COR-L47 (cell line): ENCODE results near the gene PNRC1.
"Not testable (repeated sequence)": the region's sequence is repeated elsewhere in the genome, so short reads cannot be mapped to it uniquely, and the experiment has no call there.

Experiments
- DNase-seq: peaks from one replicate; lab custom pipeline; 2025; lab: John Stamatoyannopoulos, UW

PNRC1 gene

GRCh38 chr6:89059227-89059626 is 21.3 kb upstream of the PNRC1 start:
- no peak for DNase-seq

- DNase-seq: no peak
Measured at GRCh38 chr6:89063881-89064280, 16.7 kb upstream of the PNRC1 start.

DNA sequence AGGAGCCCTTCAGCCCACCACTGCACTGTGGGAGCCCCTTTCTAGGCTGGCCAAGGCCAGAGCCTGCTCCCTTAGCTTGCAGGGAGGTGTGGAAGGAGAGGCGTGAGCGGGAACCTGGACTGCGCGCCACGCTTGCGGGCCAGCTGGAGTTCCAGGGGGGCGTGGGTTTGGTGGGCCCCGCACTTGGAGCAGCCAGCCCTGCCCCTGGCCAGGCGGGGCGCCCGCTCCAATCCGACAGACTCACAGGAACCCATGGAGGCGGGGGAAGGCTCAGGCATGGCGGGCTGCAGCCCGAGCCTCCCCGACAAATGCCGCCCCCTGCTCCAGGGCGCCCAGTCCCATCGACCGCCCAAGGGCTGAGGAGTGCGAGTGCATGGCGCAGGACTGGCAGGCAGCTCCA is 15.6 kb upstream of the PNRC1 start:
- DNase-seq: not testable (repeated sequence)

DNA sequence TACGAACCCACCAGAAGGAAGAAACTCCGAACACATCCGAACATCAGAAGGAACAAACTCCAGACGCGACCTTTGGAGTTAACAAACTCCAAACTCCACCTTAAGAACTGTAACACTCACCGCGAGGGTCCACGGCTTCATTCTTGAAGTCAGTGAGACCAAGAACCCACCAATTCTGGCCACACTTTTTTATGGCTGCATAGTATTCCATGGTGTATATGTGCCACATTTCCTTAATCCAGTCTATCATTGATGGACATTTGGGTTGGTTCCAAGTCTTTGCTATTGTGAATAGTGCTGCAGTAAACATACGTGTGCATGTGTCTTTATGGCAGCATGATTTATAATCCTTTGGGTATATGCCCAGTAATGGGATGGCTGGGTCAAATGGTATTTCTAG is 14.4 kb upstream of the PNRC1 start:
- not testable (repeated sequence) for DNase-seq

GRCh38 chr6:89066940-89067646 is 13.5 kb upstream of the PNRC1 start:
- DNase-seq: no peak

DNA sequence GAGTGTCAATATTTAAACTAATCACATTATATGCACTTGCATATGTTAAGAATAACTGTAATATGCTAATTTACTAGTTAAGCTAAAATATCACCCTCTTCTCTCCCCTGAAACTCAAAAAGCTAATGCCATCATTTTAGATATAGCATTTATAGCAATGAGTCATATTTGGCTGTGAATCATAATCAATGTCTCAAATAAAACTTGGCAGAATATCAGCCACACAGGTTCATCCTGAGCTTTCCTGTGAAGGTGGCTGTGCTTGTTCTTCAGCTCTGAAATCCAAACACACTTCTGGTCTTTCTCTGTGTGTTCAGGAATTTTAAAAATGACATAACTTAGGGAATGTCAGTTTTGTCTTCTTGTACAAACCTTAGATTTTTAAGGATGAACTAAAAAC is 12.8 kb upstream of the PNRC1 start:
- DNase-seq: no peak

- no peak for DNase-seq
Measured at GRCh38 chr6:89068695-89069094, 11.9 kb upstream of the PNRC1 start.

GRCh38 chr6:89069536-89070163 is 10.9 kb upstream of the PNRC1 start:
- DNase-seq: no peak

GRCh38 chr6:89071036-89071435 is 9.5 kb upstream of the PNRC1 start:
- no peak for DNase-seq

DNA sequence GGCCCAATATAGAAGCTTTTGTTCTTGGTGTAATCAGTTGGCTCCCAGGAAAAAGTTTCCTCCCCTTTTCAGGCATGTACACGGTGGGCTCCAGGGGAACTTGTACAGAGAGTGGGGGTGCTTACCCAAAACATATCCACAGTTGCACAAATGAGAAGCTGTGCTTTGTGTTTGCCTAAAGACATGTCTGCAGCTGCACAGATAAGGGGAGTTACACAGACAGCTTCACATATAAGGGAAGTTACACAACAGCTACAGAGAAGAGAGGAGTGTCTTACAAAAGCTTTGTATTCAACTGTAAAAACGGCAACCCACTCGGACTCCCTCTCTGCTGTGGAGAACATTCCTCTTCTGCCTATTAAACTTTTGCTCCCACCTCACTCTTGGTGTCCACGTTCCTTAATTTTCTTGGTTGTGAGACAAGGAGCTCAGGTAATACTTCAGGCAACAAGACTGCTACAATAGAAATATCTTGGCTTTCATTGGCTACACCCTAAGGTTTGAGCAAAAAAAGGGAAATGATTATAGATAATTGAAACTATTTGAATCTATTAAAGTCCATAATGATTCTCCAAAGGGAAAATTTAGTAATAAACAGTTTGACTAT is 7.4 kb upstream of the PNRC1 start:
- no peak for DNase-seq

GRCh38 chr6:89073840-89074239 is 6.7 kb upstream of the PNRC1 start:
- no peak for DNase-seq

GRCh38 chr6:89079511-89080234 is 878 bp upstream of the PNRC1 start:
- DNase-seq: no peak

GRCh38 chr6:89081129-89081422 is 525 bp downstream of the PNRC1 start:
- DNase-seq: no peak

DNA sequence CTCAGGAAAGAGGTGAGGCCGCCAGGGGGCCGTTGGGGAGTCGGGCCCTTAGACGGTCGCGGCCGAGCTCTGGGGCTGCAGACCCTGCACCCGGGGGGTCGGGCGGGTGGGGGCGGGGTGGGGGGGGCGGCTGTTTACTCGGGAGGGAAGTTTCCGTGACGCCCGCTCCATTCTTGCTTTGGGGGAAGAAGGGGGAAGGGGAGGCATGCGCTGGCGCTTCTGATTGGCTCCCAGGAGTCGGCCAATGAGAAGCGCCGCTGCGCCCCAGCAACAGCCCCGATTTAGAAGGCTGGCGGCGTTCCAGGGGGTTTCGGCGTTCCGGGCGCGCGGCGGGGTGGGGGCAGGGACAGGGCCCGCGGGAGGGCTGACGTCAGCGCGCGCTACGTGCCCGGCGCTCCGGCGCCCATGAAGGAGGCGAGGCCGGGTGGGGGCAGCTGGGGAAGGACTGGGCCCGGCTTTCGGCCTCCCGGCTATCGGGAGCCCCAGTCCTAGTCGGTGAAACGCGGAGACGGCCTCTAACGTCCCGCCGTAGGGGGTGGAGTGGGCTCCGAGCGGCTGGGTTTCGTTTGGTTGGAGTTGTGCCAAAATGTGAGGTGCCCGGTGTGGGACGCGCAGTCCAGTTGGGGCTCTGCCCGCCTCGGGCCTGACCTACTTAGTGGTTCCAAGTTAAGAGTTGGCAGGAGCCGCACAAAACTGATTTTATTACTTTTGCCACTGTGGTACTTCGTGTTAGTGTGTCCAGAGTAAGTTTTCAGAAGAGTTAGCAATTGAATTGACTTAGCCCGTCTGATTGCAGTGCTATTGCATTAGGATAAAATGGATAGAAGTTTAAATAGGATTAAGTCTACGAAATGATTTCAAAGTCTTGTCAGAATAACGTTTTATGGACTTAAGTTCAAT is 1.1 kb downstream of the PNRC1 start:
- peak; percentile 98 for DNase-seq

DNA sequence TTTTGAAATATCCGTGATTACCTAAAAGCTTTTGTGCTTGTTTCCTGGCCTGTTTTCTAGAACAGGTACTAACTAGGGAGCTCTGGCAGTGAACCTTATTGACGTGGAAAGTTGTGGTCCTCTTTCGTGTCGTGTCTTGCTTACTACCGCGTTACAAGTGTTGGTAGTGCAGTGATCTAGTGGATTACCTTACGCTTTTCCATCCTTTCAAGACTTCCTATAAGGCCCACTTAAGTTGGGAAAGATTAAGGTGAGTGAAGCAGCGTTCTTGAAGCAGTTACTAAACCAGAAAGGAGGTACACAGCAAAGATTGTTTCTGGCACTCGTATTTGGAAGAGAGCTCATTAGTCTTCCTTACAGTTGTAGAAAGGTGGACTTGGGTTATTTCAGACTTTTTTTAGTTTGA is 1.9 kb downstream of the PNRC1 start:
- DNase-seq: no peak

DNA sequence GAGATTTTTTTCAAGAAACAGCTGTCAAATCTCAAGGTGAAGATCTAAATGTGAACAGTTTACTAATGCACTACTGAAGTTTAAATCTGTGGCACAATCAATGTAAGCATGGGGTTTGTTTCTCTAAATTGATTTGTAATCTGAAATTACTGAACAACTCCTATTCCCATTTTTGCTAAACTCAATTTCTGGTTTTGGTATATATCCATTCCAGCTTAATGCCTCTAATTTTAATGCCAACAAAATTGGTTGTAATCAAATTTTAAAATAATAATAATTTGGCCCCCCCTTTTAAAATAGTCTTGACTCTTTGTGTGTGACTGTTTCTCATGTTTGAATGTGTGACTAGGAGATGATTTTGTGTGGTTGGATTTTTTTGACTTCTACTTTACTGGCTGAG is 4.0 kb downstream of the PNRC1 start:
- no peak for DNase-seq

- DNase-seq: no peak
Measured at GRCh38 chr6:89084954-89085353, 4.4 kb downstream of the PNRC1 start.

GRCh38 chr6:89085409-89086205 is 5.1 kb downstream of the PNRC1 start:
- no peak for DNase-seq

DNA sequence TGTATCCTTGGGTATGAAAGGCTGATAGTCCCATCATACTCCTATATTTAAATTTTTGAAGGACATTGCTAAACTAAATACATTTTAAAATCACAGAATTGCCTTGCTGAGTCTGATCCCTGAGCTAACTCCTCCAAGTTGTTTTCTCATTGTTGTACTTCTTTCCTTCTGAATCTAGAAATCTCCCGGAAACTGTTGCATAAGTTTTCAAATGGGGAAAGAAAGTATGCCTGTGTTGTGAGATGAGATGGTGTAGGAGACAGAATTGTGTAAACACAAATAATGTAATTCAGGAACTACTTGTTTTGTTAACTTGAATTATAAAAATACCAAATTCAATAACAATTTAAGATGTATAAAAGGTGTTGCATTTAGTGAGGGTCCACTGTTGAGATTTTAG is 7.3 kb downstream of the PNRC1 start:
- DNase-seq: no peak

DNA sequence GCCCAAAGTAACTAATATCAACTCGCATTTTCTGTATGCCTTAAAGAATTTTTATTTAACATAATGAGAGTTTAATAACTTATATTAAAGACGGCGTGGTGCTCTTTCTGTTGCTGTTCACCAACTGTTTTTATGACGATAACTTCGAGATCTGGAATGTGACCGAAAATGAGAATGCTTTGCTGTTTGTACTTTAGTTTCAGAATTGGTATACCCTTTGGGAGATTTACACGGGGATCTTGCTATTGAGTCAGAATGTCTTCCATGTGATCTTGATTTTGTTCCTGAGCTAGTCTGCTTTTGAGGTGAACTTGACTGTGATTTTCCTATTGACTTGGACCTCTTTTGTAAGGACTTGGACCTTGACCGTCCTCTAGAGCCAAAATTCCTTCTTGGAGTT is 17.9 kb downstream of the PNRC1 start:
- DNase-seq: no peak

DNA sequence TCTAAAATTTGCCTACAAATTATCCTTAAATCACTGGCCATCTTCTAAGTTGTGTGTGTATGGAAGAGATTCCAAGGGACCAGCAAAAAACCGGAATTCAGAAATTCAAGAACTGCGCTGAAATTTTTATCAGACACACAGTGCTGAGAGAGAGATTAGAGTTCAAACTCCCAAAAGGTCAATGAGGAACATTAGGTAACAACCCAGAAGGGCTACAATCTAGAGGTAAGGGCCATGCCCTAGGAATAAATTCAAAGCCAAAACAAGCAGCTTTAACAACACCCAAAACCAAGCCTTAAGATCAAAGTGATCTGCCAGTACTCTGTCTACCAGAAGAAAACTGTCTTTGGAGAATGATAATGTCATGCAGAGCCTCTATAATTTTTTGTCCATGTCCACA is 19.6 kb downstream of the PNRC1 start:
- DNase-seq: no peak
